Measurements from ENCODE around the gene PELO. TPM values are rescaled to one million over a fixed set of nuclear protein-coding genes. Genes with fewer than 3 reads are reported as not detected.
A peak's percentile ranks its signal among the peaks of the same experiment; 100 is the strongest.

The PELO gene
- total RNA-seq, 1 donor from 2014 or later: 11.8 TPM

GRCh38 chr5:52822437-52822836 lies 34.7 kb downstream of the PELO start:
- peak overlapping the region; percentile 1 for H3K27ac ChIP-seq
- no peaks in the 10 kb centered on the region for H3K4me1 ChIP-seq
- intact Hi-C loops (cut with DNase I): no loop called here

GRCh38 chr5:52824827-52825226 lies 37.1 kb downstream of the PELO start:
- no peaks in the 10 kb centered on the region for H3K36me3 ChIP-seq
- no peak overlapping the region for H3K27ac ChIP-seq
- intact Hi-C loops (cut with DNase I): no loop called here

More at GRCh38 chr5:52822437-52822836, 34.7 kb downstream of the PELO start:
- Histone ChIP-seq H3K9me3 (no peaks in the 10 kb centered on the region), H3K27me3 (no peaks in the 10 kb centered on the region), H3K4me3 (no peak overlapping the region), H3K36me3 (no peaks in the 10 kb centered on the region)
- DNase-seq (ENCODE audit: extremely low spot score in 2 of 2): no peak
- no peak for TF ChIP-seq CTCF (IDR thresholded peaks at IDR 0.05)
- no peak for TF ChIP-seq POLR2AphosphoS5 (IDR thresholded peaks at IDR 0.05; ENCODE audit: insufficient read depth in 1 of 2, low read depth in 1 of 2)
- no peak for TF ChIP-seq POLR2A (IDR thresholded peaks at IDR 0.05)

GRCh38 chr5:52825826-52826225 lies 38.1 kb downstream of the PELO start:
- TF ChIP-seq POLR2A (IDR thresholded peaks at IDR 0.05): no peak
- TF ChIP-seq POLR2AphosphoS5 (IDR thresholded peaks at IDR 0.05; ENCODE audit: insufficient read depth in 1 of 2, low read depth in 1 of 2): no peak
- TF ChIP-seq CTCF (IDR thresholded peaks at IDR 0.05): no peak
- H3K36me3 ChIP-seq: no peaks in the 10 kb centered on the region
- intact Hi-C loops (cut with DNase I): no loop called here
- H3K9me3 ChIP-seq: no peaks in the 10 kb centered on the region
- no peak for DNase-seq (ENCODE audit: extremely low spot score in 2 of 2)
- no peak overlapping the region for H3K4me3 ChIP-seq
- no peak overlapping the region for H3K27ac ChIP-seq
- no peaks in the 10 kb centered on the region for H3K27me3 ChIP-seq
- no peaks in the 10 kb centered on the region for H3K4me1 ChIP-seq

More at GRCh38 chr5:52824827-52825226, 37.1 kb downstream of the PELO start:
- TF ChIP-seq CTCF (IDR thresholded peaks at IDR 0.05): no peak
- no peak for TF ChIP-seq POLR2A (IDR thresholded peaks at IDR 0.05)
- TF ChIP-seq POLR2AphosphoS5 (IDR thresholded peaks at IDR 0.05; ENCODE audit: insufficient read depth in 1 of 2, low read depth in 1 of 2): no peak
- Histone ChIP-seq H3K4me3 (no peak overlapping the region), H3K9me3 (no peaks in the 10 kb centered on the region), H3K27me3 (no peaks in the 10 kb centered on the region), H3K4me1 (no peaks in the 10 kb centered on the region)
- no peak for DNase-seq (ENCODE audit: extremely low spot score in 2 of 2)

- H3K9me3 ChIP-seq: no peaks in the 10 kb centered on the region
- no peak for DNase-seq (ENCODE audit: extremely low spot score in 2 of 2)
- H3K36me3 ChIP-seq: no peaks in the 10 kb centered on the region
- no peak for TF ChIP-seq POLR2A (IDR thresholded peaks at IDR 0.05)
- TF ChIP-seq CTCF (IDR thresholded peaks at IDR 0.05): no peak
- TF ChIP-seq POLR2AphosphoS5 (IDR thresholded peaks at IDR 0.05; ENCODE audit: insufficient read depth in 1 of 2, low read depth in 1 of 2): no peak
- H3K27me3 ChIP-seq: no peaks in the 10 kb centered on the region
- no peak overlapping the region for H3K4me3 ChIP-seq
- H3K4me1 ChIP-seq: no peaks in the 10 kb centered on the region
- no peak overlapping the region for H3K27ac ChIP-seq
- intact Hi-C loops (cut with DNase I): no loop called here
Observed at GRCh38 chr5:52827815-52828214, 40.1 kb downstream of the PELO start.

GRCh38 chr5:52829664-52830063 lies 41.9 kb downstream of the PELO start:
- intact Hi-C loops (cut with DNase I): no loop called here
- no peak for TF ChIP-seq POLR2AphosphoS5 (IDR thresholded peaks at IDR 0.05; ENCODE audit: insufficient read depth in 1 of 2, low read depth in 1 of 2)
- TF ChIP-seq POLR2A (IDR thresholded peaks at IDR 0.05): no peak
- no peak for TF ChIP-seq CTCF (IDR thresholded peaks at IDR 0.05)
- Histone ChIP-seq H3K36me3 (no peaks in the 10 kb centered on the region), H3K27ac (no peak overlapping the region), H3K9me3 (no peaks in the 10 kb centered on the region), H3K4me1 (no peaks in the 10 kb centered on the region), H3K4me3 (no peak overlapping the region), H3K27me3 (no peaks in the 10 kb centered on the region)
- no peak for DNase-seq (ENCODE audit: extremely low spot score in 2 of 2)
